H1 (cell line): Measurements from ENCODE around the gene CEMIP2. TPM values are rescaled to one million over a fixed set of nuclear protein-coding genes. Genes with fewer than 3 reads are reported as not detected.

Source experiments
- CTCF ChIA-PET: fragments of 300-600 bp; sonication (Branson Sonifier 250); formaldehyde crosslinking; loops from one replicate; lab custom pipeline; 2021; ENCODE audit not compliant: partially characterized antibody; lab: Charles Lee
- POLR2A ChIA-PET: fragments of 300-600 bp; sonication (Branson Sonifier 250); formaldehyde crosslinking; loops from one replicate; lab custom pipeline; 2021; ENCODE audit warnings: inconsistent platforms; ENCODE audit not compliant: partially characterized antibody; lab: Charles Lee
- DNase-seq, 2 experiments: peaks; one replicate each; pipeline versions ENCODE4 v3.0.0 to v3.0.0-alpha.2; 2010 to 2022; ENCODE audit warnings: low spot score in 2 of 2, low read depth in 1 of 2, mixed read lengths in 1 of 2
- FAIRE-seq: peaks from 2 replicates; lab custom pipeline; 2011; peaks lifted over from hg19 to GRCh38; lab: Jason Lieb, UNC
- H2AFZ ChIP-seq: 2 replicates; pipeline ENCODE4 v1.8.1; 2012; ENCODE audit warnings: low read length, inconsistent platforms
- H2AK5ac ChIP-seq: 2 replicates; pipeline ENCODE4 v1.6.1; 2013; ENCODE audit warnings: low read depth, low read length
- H2BK120ac ChIP-seq: replicated peaks from 2 replicates; pipeline ENCODE3; 2013; ENCODE audit warnings: low read depth, low read length, inconsistent platforms
- H2BK12ac ChIP-seq: 2 replicates; pipeline ENCODE4 v1.6.1; 2013; ENCODE audit warnings: low read depth, low read length
- H2BK15ac ChIP-seq: 2 replicates; pipeline ENCODE4 v1.6.1; 2013; ENCODE audit warnings: low read length
- H2BK20ac ChIP-seq: 2 replicates; pipeline ENCODE4 v1.6.1; 2013; ENCODE audit warnings: low read length
- H2BK5ac ChIP-seq: 2 replicates; pipeline ENCODE4 v1.6.1; 2013; ENCODE audit warnings: low read depth, low read length
- H3K14ac ChIP-seq: 2 replicates; pipeline ENCODE4 v1.6.1; 2013; ENCODE audit warnings: inconsistent platforms; ENCODE audit not compliant: insufficient read length
- H3K18ac ChIP-seq: 2 replicates; pipeline ENCODE4 v1.6.1; 2013; ENCODE audit warnings: low read length; ENCODE audit errors: extremely low read depth
- H3K23ac ChIP-seq: 2 replicates; pipeline ENCODE4 v1.6.1; 2013; ENCODE audit warnings: inconsistent platforms; ENCODE audit not compliant: insufficient read length
- H3K23me2 ChIP-seq: 2 replicates; pipeline ENCODE4 v1.6.1; 2013; ENCODE audit warnings: low read depth, low read length
- H3K27ac ChIP-seq: 2 replicates; pipeline ENCODE4 v1.6.1; 2011; ENCODE audit warnings: low read depth, low read length, inconsistent platforms
- H3K27me3 ChIP-seq, 4 experiments: replicated peaks in 1 of 4; 1 replicate in 1 of 4; 2 replicates in 3 of 4; pipeline versions ENCODE4 v1.6.1 to v1.8.1; 2011 to 2013; ENCODE audit warnings: low read length in 3 of 4, mild to moderate bottlenecking in 3 of 4, inconsistent platforms in 2 of 4, mixed read lengths in 2 of 4, moderate library complexity in 1 of 4; ENCODE audit not compliant: control insufficient read depth in 3 of 4, insufficient read depth in 3 of 4; ENCODE audit errors: extremely low read depth in 1 of 4
- H3K36me3 ChIP-seq, 4 experiments: 2 replicates each; pipeline versions ENCODE4 v1.6.1 to v1.8.1; 2011 to 2013; ENCODE audit warnings: mild to moderate bottlenecking in 4 of 4, low read length in 3 of 4, moderate library complexity in 2 of 4, control low read depth in 1 of 4, inconsistent platforms in 1 of 4; ENCODE audit not compliant: insufficient read depth in 4 of 4, control insufficient read depth in 2 of 4
- H3K4ac ChIP-seq: replicated peaks from 2 replicates; pipeline ENCODE3; 2013; ENCODE audit warnings: low read length, low read depth, mixed read lengths, inconsistent platforms; ENCODE audit not compliant: insufficient read length
- H3K4me1 ChIP-seq, 4 experiments: replicated peaks in 1 of 4; 1 replicate in 1 of 4; 2 replicates in 3 of 4; pipeline versions ENCODE4 v1.6.1 to v1.8.1; 2011 to 2013; ENCODE audit warnings: low read length in 3 of 4, inconsistent platforms in 2 of 4, mixed read lengths in 1 of 4; ENCODE audit not compliant: insufficient read depth in 4 of 4, control insufficient read depth in 3 of 4
- H3K4me2 ChIP-seq, 2 experiments: 2 replicates each; pipeline versions ENCODE4 v1.6.1 to v1.8.1; 2011 to 2013; ENCODE audit warnings: low read depth in 2 of 2, low read length in 2 of 2, control low read depth in 1 of 2, inconsistent platforms in 1 of 2, mild to moderate bottlenecking in 1 of 2; ENCODE audit not compliant: insufficient read depth in 1 of 2
- H3K4me3 ChIP-seq, 4 experiments: fragments of 200-600, 300-600 bp in 1 of 4; sonication (generic), shearing (Covaris generic), sonication (Bioruptor Twin) in 1 of 4; 2 replicates each; pipeline versions ENCODE4 v1.5.1 to v1.8.1; 2011 to 2016; ENCODE audit warnings: low read length in 4 of 4, low read depth in 3 of 4, control low read depth in 2 of 4, inconsistent platforms in 2 of 4, mild to moderate bottlenecking in 2 of 4, mixed read lengths in 1 of 4, moderate library complexity in 1 of 4; ENCODE audit not compliant: insufficient read depth in 2 of 4; ENCODE audit errors: extremely low read depth in 1 of 4
- H3K56ac ChIP-seq: replicated peaks from 2 replicates; pipeline ENCODE3; 2013; ENCODE audit warnings: low read depth, mild to moderate bottlenecking, mixed read lengths, low read length, inconsistent platforms; ENCODE audit not compliant: insufficient read length
- H3K79me1 ChIP-seq: 2 replicates; pipeline ENCODE4 v1.6.1; 2013; ENCODE audit warnings: low read depth, low read length, control low read depth
- H3K79me2 ChIP-seq, 2 experiments: 2 replicates each; pipeline versions ENCODE4 v1.6.1 to v1.8.1; 2012 to 2013; ENCODE audit warnings: low read length in 2 of 2, mild to moderate bottlenecking in 2 of 2, inconsistent platforms in 1 of 2; ENCODE audit not compliant: insufficient read depth in 2 of 2, control insufficient read depth in 1 of 2
- H3K9ac ChIP-seq, 4 experiments: replicated peaks in 1 of 4; 1 replicate in 1 of 4; 2 replicates in 3 of 4; pipeline versions ENCODE4 v1.6.1 to v1.8.1; 2011 to 2013; ENCODE audit warnings: low read depth in 3 of 4, low read length in 3 of 4, control low read depth in 2 of 4, mild to moderate bottlenecking in 2 of 4, moderate library complexity in 2 of 4, inconsistent platforms in 1 of 4; ENCODE audit errors: extremely low read depth in 1 of 4
- H3K9me3 ChIP-seq, 2 experiments: 2 replicates each; pipeline versions ENCODE4 v1.6.1 to v1.8.1; 2012 to 2013; ENCODE audit warnings: mild to moderate bottlenecking in 2 of 2, moderate library complexity in 2 of 2, control low read depth in 1 of 2, inconsistent platforms in 1 of 2, low read depth in 1 of 2, low read length in 1 of 2, mixed read lengths in 1 of 2; ENCODE audit not compliant: insufficient read depth in 2 of 2
- H4K20me1 ChIP-seq, 2 experiments: replicated peaks in 1 of 2; 2 replicates each; pipeline versions ENCODE3 to v1.8.1; 2011 to 2013; ENCODE audit warnings: inconsistent platforms in 2 of 2, low read length in 2 of 2, mild to moderate bottlenecking in 1 of 2; ENCODE audit not compliant: insufficient read depth in 2 of 2, control insufficient read depth in 1 of 2
- H4K5ac ChIP-seq: 2 replicates; pipeline ENCODE4 v1.6.1; 2013; ENCODE audit warnings: low read length, low read depth, mixed read lengths, inconsistent platforms; ENCODE audit not compliant: insufficient read length
- H4K8ac ChIP-seq: 2 replicates; pipeline ENCODE4 v1.8.0; 2013; ENCODE audit warnings: mild to moderate bottlenecking, moderate library complexity, low read length, inconsistent platforms; ENCODE audit not compliant: insufficient read depth; ENCODE audit errors: extremely low read depth
- H4K91ac ChIP-seq: replicated peaks from 2 replicates; pipeline ENCODE3; 2013; ENCODE audit warnings: low read length, mixed read lengths, inconsistent platforms; ENCODE audit not compliant: insufficient read length
- ASH2L ChIP-seq: fragments of 200-600, 300-600 bp; sonication (generic); IDR thresholded peaks from one replicate; pipeline ENCODE4 v1.7.1; 2017; ENCODE audit warnings: low read length
- BCL11A ChIP-seq, 2 experiments: IDR thresholded peaks; one replicate each; pipeline ENCODE4 v1.6.1; 2011; ENCODE audit warnings: low read depth in 2 of 2, low read length in 2 of 2, mild to moderate bottlenecking in 2 of 2
- E2F6 ChIP-seq: IDR thresholded peaks from 2 replicates; pipeline ENCODE4 v1.6.1; 2012; ENCODE audit warnings: inconsistent platforms
- EZH2 ChIP-seq: fragments of 200-600 bp; sonication (generic); IDR thresholded peaks from 2 replicates; pipeline ENCODE4 v1.7.1; 2012; ENCODE audit warnings: low read depth, mild to moderate bottlenecking, moderate library complexity, low read length, inconsistent platforms; ENCODE audit not compliant: severe bottlenecking
- KDM1A ChIP-seq: fragments of 200-600, 300-600 bp; sonication (generic); IDR thresholded peaks from 2 replicates; pipeline ENCODE4 v1.7.1; 2016; ENCODE audit warnings: mild to moderate bottlenecking, low read length, borderline replicate concordance
- MAFK ChIP-seq: IDR thresholded peaks from 2 replicates; pipeline ENCODE4 v1.6.1; 2012; ENCODE audit warnings: low read depth, mild to moderate bottlenecking, improper control_type of control experiment, low read length
- NANOG ChIP-seq: IDR thresholded peaks from 2 replicates; pipeline ENCODE4 v1.6.1; 2011; ENCODE audit warnings: low read length, low read depth, mild to moderate bottlenecking, inconsistent platforms; ENCODE audit not compliant: insufficient read depth, poor library complexity, severe bottlenecking
- NRF1 ChIP-seq: IDR thresholded peaks from 2 replicates; pipeline ENCODE4 v1.6.1; 2011; ENCODE audit warnings: mild to moderate bottlenecking, low read depth, low read length, improper control_type of control experiment
- TAF7 ChIP-seq: optimal IDR thresholded peaks from 2 replicates; pipeline ENCODE3; 2011; ENCODE audit warnings: low read depth, mild to moderate bottlenecking, inconsistent platforms, low read length, moderate library complexity, borderline replicate concordance
- YY1 ChIP-seq: IDR thresholded peaks from 2 replicates; pipeline ENCODE4 v1.6.1; 2011; ENCODE audit warnings: low read depth, mild to moderate bottlenecking, low read length
- WGBS, 2 experiments: shearing (Covaris generic) in 1 of 2; methylation state at CpG; one replicate each; pipeline versions ENCODE4 v1.1.6 to v1.1.7; 2013 to 2015; ENCODE audit warnings: low lambda C conversion rate in 2 of 2, mixed read lengths in 2 of 2, inconsistent platforms in 1 of 2, low coverage in 1 of 2, missing lambda C conversion rate in 1 of 2; ENCODE audit not compliant: insufficient replicate concordance in 2 of 2, insufficient coverage in 1 of 2, insufficient read length in 1 of 2; ENCODE audit errors: extremely low coverage in 1 of 2, missing lambda C conversion rate in 1 of 2; 5-methylcytosine and 5-hydroxymethylcytosine counted together
- polyA plus RNA-seq, 7 experiments: library from polyadenylated mRNA; depleted of rRNA in 3 of 7; stranded (reverse) in 5 of 7; unstranded in 2 of 7; fragments of >200 nt in 5 of 7; fragments of 200-250 nt in 2 of 7; gene quantifications; 1 replicate in 5 of 7; 2 replicates in 1 of 7; 4 replicates in 1 of 7; pipeline versions ENCODE4 v1.2.1 to v1.2.3, GENCODE V29; 2011 to 2013; ENCODE audit warnings: missing spikeins in 2 of 7, mixed read lengths in 2 of 7
- total RNA-seq: library from RNA; stranded (reverse); fragmentation: NEBNext Ultra II Directional; extraction: Animal tissue kit (Norgen Biotek cat#: 25700); gene quantifications from 2 replicates; pipeline ENCODE4 v1.2.1, GENCODE V29; 2021

Gene CEMIP2
- total and polyA plus RNA-seq, 2 of the 8 experiments (the other 6 are each of a cell fraction or from before 2014, with no cell fraction given) = 25.2 to 52.1 TPM

GRCh38 chr9:71672573-71672972 is 95.7 kb downstream of the CEMIP2 start:
- H3K23ac ChIP-seq = no peak overlapping the region
- no peak for FAIRE-seq
- H4K8ac ChIP-seq = no peak overlapping the region
- no peak overlapping the region for H3K18ac ChIP-seq
- H3K4me3 ChIP-seq = no peak overlapping the region
- H3K79me1 ChIP-seq = no peaks in the 10 kb centered on the region
- H2BK20ac ChIP-seq = no peak overlapping the region
- POLR2A ChIA-PET = no interaction called here
- no peaks in the 10 kb centered on the region for H4K20me1 ChIP-seq
- H3K36me3 ChIP-seq = no peaks in the 10 kb centered on the region; a peak in 1 of 8 replicates
- no peak overlapping the region for H2BK120ac ChIP-seq
- 91% methylated on average over 1 of the region's 1 CpG; no CpG with 5 or more reads in 1 of the 2 experiments for WGBS, 2 experiments
- H3K23me2 ChIP-seq = no peaks in the 10 kb centered on the region
- H3K27me3 ChIP-seq = no peaks in the 10 kb centered on the region
- TF ChIP-seq E2F6 = no peak
- TF ChIP-seq NRF1 = no peak
- TF ChIP-seq NANOG = no peak
- TF ChIP-seq EZH2 = no peak
- TF ChIP-seq MAFK = no peak
- no peak for TF ChIP-seq KDM1A
- TF ChIP-seq BCL11A (IDR thresholded peaks at IDR 0.05; ENCODE audit: low read depth in 2 of 2, low read length in 2 of 2) = no peak
- TF ChIP-seq YY1 = no peak
- TF ChIP-seq TAF7 = no peak
- TF ChIP-seq ASH2L = no peak
- no peak overlapping the region for H4K91ac ChIP-seq
- no peak overlapping the region for H2AFZ ChIP-seq
- H3K14ac ChIP-seq = no peak overlapping the region
- H3K27ac ChIP-seq = no peak overlapping the region
- H3K79me2 ChIP-seq = no peaks in the 10 kb centered on the region
- no peak overlapping the region for H2BK15ac ChIP-seq
- no peak overlapping the region for H2BK5ac ChIP-seq
- H2BK12ac ChIP-seq = no peak overlapping the region
- no peak overlapping the region for H3K4ac ChIP-seq
- CTCF ChIA-PET = interaction anchor here (1.2 kb wide), 1 partner anchor 25 kb away, joined by 4 read pairs; no protein-coding TSS in a partner anchor
- no peak overlapping the region for H4K5ac ChIP-seq
- no peak overlapping the region for H3K4me2 ChIP-seq
- peaks cover 2 to 10% of the 10 kb centered on the region in 2 experiments for H3K9me3 ChIP-seq
- H3K56ac ChIP-seq = no peak overlapping the region
- no peak overlapping the region for H2AK5ac ChIP-seq
- H3K4me1 ChIP-seq = peaks cover 0 to 4% (median 0%) of the 10 kb centered on the region in 4 experiments; a peak in 2 of 7 replicates
- no peak overlapping the region for H3K9ac ChIP-seq
- no peak for DNase-seq
